Measurements from ENCODE around the gene ATP5F1C.
A peak's percentile ranks its signal among the peaks of the same experiment; 100 is the strongest.

DNA sequence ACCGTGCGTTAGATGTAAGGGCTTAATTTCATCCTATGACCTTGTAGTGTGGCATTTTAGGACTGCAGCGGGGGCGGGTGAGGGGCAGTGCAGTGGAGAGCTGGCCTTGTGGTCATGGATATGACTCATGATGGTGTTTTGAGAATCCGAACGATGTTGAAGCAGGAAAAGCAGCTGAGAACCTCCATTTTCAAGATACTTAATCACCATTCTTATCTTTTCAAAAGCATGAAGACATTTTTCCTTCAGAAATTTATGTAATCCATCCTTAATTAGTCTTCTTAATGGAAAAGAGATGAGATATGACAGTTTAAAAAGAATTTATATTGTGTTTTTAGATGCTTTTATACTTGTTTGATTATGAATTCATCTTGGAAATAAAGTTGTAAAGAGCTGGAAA lies 9.6 kb downstream of the ATP5F1C start:
- TF ChIP-seq TCF12 (IDR thresholded peaks at IDR 0.05) (peak; percentile 77), CHD2 (IDR thresholded peaks at IDR 0.05; ENCODE audit: low read length, partially characterized antibody) (no peak), MXI1 (IDR thresholded peaks at IDR 0.05; ENCODE audit: low read depth, low read length) (no peak), YY1 (IDR thresholded peaks at IDR 0.05; ENCODE audit: low read depth) (peak; percentile 65; the same call in 1 of the 2 replicates), EZH2phosphoT487 (IDR thresholded peaks at IDR 0.05; ENCODE audit: borderline replicate concordance, low read depth) (no peak), SIN3A (IDR thresholded peaks at IDR 0.05; ENCODE audit: borderline replicate concordance, low read depth, low read length) (no peak), RXRA (IDR thresholded peaks at IDR 0.05; ENCODE audit: borderline replicate concordance, low read depth) (peak; percentile 50; the same call in 1 of the 2 replicates), GABPA (IDR thresholded peaks at IDR 0.05; ENCODE audit: low read depth) (no peak), EP300 (IDR thresholded peaks at IDR 0.05; ENCODE audit: borderline replicate concordance in 1 of 2, low read depth in 1 of 2, low read length in 1 of 2) (peak in 1 of 2 experiments; percentile 81; a peak in 1 of 4 replicates)
- TF ChIP-seq, protein P1, sequence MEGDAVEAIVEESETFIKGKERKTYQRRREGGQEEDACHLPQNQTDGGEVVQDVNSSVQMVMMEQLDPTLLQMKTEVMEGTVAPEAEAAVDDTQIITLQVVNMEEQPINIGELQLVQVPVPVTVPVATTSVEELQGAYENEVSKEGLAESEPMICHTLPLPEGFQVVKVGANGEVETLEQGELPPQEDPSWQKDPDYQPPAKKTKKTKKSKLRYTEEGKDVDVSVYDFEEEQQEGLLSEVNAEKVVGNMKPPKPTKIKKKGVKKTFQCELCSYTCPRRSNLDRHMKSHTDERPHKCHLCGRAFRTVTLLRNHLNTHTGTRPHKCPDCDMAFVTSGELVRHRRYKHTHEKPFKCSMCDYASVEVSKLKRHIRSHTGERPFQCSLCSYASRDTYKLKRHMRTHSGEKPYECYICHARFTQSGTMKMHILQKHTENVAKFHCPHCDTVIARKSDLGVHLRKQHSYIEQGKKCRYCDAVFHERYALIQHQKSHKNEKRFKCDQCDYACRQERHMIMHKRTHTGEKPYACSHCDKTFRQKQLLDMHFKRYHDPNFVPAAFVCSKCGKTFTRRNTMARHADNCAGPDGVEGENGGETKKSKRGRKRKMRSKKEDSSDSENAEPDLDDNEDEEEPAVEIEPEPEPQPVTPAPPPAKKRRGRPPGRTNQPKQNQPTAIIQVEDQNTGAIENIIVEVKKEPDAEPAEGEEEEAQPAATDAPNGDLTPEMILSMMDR (IDR thresholded peaks at IDR 0.05) = no peak
- TF ChIP-seq, protein P2, sequence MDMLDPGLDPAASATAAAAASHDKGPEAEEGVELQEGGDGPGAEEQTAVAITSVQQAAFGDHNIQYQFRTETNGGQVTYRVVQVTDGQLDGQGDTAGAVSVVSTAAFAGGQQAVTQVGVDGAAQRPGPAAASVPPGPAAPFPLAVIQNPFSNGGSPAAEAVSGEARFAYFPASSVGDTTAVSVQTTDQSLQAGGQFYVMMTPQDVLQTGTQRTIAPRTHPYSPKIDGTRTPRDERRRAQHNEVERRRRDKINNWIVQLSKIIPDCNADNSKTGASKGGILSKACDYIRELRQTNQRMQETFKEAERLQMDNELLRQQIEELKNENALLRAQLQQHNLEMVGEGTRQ (IDR thresholded peaks at IDR 0.05; ENCODE audit: borderline replicate concordance, low read depth, low read length) = no peak
- TF ChIP-seq, protein P3, sequence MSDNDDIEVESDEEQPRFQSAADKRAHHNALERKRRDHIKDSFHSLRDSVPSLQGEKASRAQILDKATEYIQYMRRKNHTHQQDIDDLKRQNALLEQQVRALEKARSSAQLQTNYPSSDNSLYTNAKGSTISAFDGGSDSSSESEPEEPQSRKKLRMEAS (IDR thresholded peaks at IDR 0.05; ENCODE audit: low read depth) = peak; percentile 69; the same call in 1 of the 2 replicates

Measured in SK-N-SH (cell line).